ENCODE data around the gene DCDC2B. TPM values are rescaled to one million over a fixed set of nuclear protein-coding genes. Genes with fewer than 3 reads are reported as not detected.

Gene DCDC2B
- total and polyA plus RNA-seq, 9 of the 15 experiments (the other 6 are each of a cell fraction or from before 2014, with no cell fraction given) = not detected

DNA sequence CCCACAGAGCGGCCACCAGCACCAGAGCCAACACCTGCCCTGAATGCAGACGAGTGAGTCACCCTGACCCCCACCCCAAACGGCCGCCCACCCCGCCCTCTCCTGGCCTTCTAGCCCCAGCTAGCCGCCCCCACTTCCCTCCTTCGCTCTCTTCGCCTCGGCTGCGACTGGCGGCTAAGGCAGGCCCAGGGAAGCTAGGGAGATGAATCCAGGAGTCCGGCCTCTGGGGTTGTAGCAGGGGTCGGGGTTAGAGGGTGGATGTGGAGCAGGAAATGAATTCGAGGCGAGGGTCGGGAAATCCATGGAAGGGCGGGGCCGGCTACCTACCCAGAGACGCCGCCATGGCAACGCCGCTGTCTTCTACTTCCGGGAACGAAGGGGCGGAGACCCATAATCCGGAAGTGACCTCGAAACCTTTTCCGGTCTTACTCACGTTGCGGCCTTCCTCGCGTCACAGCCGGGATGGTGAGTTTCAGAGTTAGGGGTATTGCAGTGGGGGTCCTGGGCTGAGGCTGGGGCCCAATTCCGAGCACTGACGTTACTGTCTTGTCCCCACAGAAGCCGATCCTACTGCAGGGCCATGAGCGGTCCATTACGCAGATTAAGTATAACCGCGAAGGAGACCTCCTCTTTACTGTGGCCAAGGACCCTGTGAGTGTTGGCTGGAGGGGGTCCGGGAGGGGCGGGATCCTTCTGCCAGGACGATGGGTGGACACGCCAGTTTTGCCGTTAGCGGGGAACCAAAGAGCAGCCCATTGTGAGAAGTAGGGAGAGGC is 13.3 kb downstream of the DCDC2B start, which contains the start of the genes EIF3I and TMEM234 (continued):
- TF ChIP-seq RBM22 (IDR thresholded peaks at IDR 0.05; ENCODE audit: low read depth, low read length, poor library complexity, severe bottlenecking) = peak; percentile 85
- no peak for TF ChIP-seq ZNF232 (CRISPR knock-in tag; IDR thresholded peaks at IDR 0.05)
- TF ChIP-seq ZNF79 (CRISPR knock-in tag; IDR thresholded peaks at IDR 0.05; ENCODE audit: low read depth) = no peak
- peak; percentile 98 for TF ChIP-seq NR2C1 (IDR thresholded peaks at IDR 0.05)
- peak; percentile 98 for TF ChIP-seq NR2C1 (tag; IDR thresholded peaks at IDR 0.05)
- no peak for TF ChIP-seq SAFB2 (IDR thresholded peaks at IDR 0.05; ENCODE audit: borderline replicate concordance, low read depth, low read length, severe bottlenecking)
- TF ChIP-seq CBFB (CRISPR knock-in tag; IDR thresholded peaks at IDR 0.05) = 0 out of 2 replicates have a peak, but pooled peaks have one; percentile 12
- no peak for TF ChIP-seq KLF16 (IDR thresholded peaks at IDR 0.05)
- TF ChIP-seq, protein P1, sequence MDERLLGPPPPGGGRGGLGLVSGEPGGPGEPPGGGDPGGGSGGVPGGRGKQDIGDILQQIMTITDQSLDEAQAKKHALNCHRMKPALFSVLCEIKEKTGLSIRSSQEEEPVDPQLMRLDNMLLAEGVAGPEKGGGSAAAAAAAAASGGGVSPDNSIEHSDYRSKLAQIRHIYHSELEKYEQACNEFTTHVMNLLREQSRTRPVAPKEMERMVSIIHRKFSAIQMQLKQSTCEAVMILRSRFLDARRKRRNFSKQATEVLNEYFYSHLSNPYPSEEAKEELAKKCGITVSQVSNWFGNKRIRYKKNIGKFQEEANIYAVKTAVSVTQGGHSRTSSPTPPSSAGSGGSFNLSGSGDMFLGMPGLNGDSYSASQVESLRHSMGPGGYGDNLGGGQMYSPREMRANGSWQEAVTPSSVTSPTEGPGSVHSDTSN (CRISPR knock-in tag; IDR thresholded peaks at IDR 0.05; ENCODE audit: low read depth) = peak; percentile 13; the same call in 1 of the 2 replicates
- TF ChIP-seq, protein P1 (tag; conservative IDR thresholded peaks at IDR 0.05; ENCODE audit: low read depth) = no peak
- peak; percentile 94 for TF ChIP-seq EP400 (IDR thresholded peaks at IDR 0.05)
- TF ChIP-seq RFX1 (IDR thresholded peaks at IDR 0.05) = peak; percentile 98
- no peak; the same call in 1 of the 2 replicates for TF ChIP-seq NFIC (IDR thresholded peaks at IDR 0.05)
- TF ChIP-seq, protein P2, sequence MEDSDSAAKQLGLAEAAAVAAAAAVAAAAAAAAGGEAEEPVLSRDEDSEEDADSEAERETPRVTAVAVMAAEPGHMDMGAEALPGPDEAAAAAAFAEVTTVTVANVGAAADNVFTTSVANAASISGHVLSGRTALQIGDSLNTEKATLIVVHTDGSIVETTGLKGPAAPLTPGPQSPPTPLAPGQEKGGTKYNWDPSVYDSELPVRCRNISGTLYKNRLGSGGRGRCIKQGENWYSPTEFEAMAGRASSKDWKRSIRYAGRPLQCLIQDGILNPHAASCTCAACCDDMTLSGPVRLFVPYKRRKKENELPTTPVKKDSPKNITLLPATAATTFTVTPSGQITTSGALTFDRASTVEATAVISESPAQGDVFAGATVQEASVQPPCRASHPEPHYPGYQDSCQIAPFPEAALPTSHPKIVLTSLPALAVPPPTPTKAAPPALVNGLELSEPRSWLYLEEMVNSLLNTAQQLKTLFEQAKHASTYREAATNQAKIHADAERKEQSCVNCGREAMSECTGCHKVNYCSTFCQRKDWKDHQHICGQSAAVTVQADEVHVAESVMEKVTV (CRISPR knock-in tag; IDR thresholded peaks at IDR 0.05) = no peak
- TF ChIP-seq, protein P3, sequence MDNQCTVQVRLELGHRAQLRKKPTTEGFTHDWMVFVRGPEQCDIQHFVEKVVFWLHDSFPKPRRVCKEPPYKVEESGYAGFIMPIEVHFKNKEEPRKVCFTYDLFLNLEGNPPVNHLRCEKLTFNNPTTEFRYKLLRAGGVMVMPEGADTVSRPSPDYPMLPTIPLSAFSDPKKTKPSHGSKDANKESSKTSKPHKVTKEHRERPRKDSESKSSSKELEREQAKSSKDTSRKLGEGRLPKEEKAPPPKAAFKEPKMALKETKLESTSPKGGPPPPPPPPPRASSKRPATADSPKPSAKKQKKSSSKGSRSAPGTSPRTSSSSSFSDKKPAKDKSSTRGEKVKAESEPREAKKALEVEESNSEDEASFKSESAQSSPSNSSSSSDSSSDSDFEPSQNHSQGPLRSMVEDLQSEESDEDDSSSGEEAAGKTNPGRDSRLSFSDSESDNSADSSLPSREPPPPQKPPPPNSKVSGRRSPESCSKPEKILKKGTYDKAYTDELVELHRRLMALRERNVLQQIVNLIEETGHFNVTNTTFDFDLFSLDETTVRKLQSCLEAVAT (IDR thresholded peaks at IDR 0.05) = 0 out of 4 replicates have a peak, but pooled peaks of 1 of the 2 experiments have one; percentile 8
- peak; percentile 65 for TF ChIP-seq TBP (optimal IDR thresholded peaks at IDR 0.05; ENCODE audit: low read depth, low read length)
- TF ChIP-seq ZKSCAN8 (CRISPR knock-in tag; IDR thresholded peaks at IDR 0.05) = no peak
- TF ChIP-seq, protein P4, sequence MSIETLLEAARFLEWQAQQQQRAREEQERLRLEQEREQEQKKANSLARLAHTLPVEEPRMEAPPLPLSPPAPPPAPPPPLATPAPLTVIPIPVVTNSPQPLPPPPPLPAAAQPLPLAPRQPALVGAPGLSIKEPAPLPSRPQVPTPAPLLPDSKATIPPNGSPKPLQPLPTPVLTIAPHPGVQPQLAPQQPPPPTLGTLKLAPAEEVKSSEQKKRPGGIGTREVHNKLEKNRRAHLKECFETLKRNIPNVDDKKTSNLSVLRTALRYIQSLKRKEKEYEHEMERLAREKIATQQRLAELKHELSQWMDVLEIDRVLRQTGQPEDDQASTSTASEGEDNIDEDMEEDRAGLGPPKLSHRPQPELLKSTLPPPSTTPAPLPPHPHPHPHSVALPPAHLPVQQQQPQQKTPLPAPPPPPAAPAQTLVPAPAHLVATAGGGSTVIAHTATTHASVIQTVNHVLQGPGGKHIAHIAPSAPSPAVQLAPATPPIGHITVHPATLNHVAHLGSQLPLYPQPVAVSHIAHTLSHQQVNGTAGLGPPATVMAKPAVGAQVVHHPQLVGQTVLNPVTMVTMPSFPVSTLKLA (conservative IDR thresholded peaks at IDR 0.05) = peak; percentile 77 to 93

Measured in K562 (cell line).